Subcutaneous adipose tissue (tissue), 4 donors: ENCODE measurements around the gene RIMS3. TPM values are rescaled to one million over a fixed set of nuclear protein-coding genes. Genes with fewer than 3 reads are reported as not detected.

Source experiments
- total RNA-seq, 4 donors: library from RNA; depleted of rRNA; stranded (reverse); fragments of >200 nt; gene quantifications; one replicate each; pipeline ENCODE4 v1.1.0, GENCODE V29; 2016
- TF ChIP-seq, protein P1 (sequence below): fragments of 450-650 bp; IDR thresholded peaks from one replicate; pipeline ENCODE4 v1.5.1; 2016; ENCODE audit warnings: low read depth, mild to moderate bottlenecking, control low read depth, antibody characterized with exemption, moderate library complexity

The RIMS3 gene
- total RNA-seq, 4 donors from 2014 or later: 0.33 to 2.7 (median 2.2) TPM

DNA sequence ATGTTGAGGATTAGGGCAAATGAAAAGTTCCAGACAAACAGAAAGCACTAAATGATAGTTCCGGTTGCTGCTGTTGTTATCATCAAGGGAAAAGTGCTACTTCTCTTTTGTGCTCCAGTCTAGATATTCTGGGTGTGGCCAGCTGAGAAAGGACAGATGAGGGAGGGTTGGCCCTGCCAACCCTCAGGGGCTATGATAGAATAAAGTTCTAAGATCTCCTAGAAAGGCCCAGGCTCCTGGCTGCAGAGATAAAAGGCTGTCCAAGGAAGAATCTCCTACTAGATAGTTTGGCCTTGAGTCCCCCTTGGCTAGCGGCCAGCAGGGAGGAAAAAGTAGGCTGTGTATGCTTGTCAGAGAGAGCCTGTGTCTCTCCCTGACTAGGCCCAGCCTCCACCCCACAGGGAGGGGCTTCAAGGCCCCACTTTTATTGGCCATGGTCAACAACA, 31.5 kb downstream of the RIMS3 start:
- TF ChIP-seq, protein P1, sequence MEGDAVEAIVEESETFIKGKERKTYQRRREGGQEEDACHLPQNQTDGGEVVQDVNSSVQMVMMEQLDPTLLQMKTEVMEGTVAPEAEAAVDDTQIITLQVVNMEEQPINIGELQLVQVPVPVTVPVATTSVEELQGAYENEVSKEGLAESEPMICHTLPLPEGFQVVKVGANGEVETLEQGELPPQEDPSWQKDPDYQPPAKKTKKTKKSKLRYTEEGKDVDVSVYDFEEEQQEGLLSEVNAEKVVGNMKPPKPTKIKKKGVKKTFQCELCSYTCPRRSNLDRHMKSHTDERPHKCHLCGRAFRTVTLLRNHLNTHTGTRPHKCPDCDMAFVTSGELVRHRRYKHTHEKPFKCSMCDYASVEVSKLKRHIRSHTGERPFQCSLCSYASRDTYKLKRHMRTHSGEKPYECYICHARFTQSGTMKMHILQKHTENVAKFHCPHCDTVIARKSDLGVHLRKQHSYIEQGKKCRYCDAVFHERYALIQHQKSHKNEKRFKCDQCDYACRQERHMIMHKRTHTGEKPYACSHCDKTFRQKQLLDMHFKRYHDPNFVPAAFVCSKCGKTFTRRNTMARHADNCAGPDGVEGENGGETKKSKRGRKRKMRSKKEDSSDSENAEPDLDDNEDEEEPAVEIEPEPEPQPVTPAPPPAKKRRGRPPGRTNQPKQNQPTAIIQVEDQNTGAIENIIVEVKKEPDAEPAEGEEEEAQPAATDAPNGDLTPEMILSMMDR: no peak

DNA sequence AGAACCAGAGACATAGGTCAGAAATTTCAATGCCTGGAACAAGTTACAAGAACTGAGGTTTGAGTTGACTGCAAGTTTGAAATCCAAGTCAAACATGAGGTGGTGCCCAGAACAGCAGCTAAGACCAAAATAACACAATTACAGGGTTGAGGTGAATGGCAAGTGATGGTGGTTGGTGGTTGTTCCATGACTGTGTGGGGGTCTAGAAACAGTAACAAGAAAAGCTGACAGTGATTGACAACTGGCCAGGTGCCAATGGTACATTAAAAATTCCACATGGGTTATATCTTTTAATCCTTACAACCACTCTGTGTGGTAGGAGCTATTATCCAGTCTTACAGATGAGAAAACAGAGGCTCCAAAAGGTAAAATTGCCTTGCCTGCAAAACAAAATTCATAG, 32.0 kb downstream of the RIMS3 start:
- TF ChIP-seq, protein P1: no peak

DNA sequence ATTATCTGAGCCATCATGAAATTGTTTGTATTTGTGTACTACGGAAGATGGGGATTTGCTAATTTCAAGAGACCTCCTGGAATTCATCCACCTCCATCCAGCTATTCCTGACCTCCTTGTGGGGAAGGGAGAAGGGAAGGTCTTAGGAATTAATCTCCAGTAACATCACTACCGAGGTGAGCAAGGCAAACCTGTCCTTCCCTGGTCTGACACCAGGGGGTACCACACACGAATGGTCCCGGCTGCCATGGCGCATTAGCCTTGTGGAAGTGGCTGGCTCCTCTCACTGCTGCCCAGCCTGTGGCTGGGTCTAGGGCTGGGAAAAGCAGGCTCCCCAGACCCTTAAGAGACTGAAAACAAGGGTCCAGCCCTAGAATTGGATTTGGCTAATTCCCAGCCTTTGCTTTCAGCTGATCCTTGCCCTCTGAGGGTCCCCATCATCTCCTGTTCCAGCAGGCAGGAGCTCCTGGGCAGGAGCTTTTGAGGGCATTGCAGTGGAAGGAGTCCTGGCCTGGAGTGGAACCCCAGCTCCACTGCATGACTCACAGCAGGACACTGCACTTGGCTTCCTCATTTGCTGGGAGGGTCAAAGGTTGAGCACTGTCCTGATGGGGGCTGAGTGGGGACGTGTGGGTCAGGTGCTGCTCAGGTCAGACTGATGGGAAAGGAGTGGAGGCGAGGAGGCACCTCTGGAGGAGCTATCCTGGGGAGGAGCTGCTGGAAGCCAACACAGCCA, 34.8 kb downstream of the RIMS3 start:
- TF ChIP-seq, protein P1: no peak

DNA sequence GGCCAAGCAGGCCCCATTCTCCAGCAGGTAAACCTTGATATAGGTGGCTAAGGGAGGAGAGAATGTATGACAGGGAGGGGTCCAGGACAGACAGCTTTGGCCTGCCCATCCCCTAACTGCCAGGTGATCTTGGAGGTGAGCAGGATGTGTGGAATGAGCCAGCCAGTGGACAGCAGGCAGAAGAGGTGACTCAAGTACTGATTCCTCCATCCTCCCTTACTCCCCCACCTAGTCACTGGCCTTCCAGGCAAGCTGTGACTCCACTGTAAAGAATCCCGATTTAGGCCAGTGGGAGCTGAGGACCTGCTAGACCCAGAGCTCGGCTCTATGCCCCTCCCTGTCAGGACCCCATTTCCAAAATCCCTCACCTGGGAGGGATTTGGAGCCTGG, 36.6 kb downstream of the RIMS3 start:
- TF ChIP-seq, protein P1: no peak

DNA sequence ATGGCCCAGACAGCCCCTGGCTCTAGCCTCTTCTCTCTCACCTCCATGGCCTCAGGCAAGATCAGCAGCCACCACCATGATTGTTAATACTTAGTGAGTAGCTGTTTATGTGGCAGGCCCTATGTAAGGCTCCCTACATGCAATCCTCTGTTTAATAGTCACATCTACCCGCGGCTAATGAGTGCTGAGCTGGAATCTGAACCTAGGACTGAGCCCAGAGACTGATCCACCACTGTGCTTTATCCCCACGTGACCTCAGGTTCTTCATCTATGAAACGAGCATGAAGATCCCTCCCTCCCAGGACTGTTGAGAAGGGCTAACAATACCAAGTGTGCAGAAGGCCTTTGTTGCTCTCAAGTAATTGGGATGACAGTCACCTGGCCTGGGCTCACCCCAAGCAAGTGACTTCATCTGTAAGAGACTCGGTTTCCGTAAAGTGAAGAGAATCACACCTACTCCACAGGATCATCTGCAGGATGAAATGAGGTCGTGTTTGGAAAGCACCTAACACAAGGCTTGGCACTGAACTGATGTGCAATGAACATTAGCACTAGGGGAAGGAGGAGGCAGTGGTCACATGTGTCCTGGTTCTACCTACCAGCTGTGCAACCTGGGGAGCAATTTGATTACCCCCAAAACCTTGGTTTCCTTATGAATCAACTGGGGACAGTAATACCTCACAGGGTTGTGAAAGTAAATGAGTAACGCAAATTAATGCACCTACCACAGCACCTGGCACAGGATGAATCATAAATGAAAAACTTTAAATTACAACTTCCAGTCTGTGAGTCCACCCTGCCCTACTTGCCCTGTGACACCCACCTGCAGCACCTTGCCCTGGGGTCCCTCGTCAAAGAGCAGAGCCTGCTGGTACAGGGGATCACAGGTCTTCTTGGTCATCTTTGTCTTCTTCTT, 37.2 kb downstream of the RIMS3 start:
- TF ChIP-seq, protein P1: no peak

DNA sequence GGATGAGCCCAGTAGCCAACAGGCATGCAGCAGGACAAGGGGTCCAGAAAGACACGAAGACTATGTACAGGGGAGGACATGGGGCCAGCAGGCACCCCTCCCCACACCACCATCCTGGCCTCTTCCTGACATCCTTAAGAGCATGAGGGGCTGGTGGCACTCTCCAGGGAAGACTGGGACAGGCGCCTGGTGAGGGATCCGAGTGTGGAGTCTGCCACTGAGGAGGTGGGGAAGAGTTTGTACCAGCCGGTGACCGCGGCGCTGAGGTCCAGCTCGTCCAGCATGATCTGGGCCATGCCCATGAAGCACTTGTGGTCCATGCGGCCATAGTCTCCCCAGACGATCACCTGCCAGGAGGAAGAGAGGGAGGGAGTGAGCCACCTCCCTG, 39.1 kb downstream of the RIMS3 start:
- TF ChIP-seq, protein P1: no peak
